ENCODE measurements around the gene FAM181A.

The FAM181A gene

DNA sequence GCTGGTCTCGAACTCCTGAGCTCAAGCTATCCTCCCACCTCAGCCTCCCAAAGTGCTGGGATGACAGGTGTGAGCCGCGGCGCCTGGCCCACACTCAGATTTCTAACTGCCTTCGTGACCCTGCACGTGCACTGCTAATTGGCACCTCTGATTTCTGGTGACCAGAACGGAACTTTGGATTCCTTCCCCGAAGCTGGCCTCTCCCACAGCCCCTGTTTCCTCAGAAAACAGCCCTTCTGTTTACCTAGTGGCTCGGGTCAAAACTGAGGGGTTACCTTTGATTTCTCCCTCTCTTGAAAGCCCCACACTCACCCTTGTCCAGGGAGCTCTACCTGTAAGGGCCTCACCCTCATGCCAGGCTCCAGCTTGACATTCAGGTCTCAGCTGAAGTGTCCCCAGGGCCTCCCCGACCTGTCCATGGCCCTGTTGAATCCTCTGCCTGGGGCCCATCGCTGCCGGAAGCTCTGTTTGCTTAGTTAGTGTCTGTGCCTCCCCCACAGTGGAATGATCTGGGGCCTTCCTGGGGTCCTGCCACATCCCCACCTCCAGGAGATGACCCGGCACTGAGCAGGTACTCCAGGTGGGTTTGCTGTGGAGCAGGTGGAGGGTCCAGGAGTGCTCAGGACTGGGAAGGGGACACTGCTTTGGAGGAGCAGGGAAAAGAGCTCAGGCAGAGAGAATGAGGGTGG is 24.4 kb upstream of the FAM181A start:
- DNase-seq (ENCODE audit: low read depth), result no peak
- no peak overlapping the region for H3K4me3 ChIP-seq (ENCODE audit: low read depth, low read length)

DNA sequence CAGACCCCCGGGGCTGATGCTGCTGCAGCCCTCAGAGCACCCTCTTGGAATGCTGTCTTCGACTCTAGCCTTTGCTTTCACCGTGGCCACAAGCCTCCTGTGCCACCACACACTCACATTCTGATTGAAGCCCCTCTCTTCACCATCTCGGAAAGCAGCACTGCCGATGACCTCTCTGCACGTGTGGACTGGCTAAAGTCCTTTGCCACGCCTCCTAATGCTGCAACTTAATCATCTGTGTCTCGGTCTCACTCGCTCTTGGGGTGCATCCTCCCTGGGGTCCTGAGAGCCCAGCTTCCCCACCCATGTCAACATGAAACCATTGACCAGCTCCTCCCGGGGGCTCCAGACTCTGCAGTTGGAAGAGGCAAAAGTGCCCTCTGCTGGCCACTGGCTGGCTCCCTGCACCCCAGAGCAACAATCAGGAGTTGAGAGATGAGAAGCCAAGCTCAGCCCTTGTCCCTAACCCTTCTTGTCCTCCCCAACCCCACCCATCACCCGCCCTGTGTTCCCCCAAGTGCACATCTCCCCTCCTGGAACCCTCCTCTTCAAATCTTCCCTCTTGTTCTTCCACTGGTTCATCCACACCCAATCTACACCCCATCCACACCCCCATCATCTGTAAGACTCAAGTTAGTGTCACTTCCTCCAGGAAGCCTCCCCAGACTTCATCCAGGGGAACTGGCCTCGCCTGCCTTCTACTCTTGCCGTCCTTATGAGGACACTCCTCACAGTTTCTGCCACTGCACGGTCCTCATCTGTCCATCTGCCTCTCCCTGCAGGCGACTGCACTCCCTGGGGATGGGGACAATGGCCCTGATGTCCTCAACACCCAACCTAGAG is 23.6 kb upstream of the FAM181A start:
- H3K4me3 ChIP-seq (ENCODE audit: low read depth, low read length), result no peak overlapping the region
- DNase-seq (ENCODE audit: low read depth), result no peak

DNA sequence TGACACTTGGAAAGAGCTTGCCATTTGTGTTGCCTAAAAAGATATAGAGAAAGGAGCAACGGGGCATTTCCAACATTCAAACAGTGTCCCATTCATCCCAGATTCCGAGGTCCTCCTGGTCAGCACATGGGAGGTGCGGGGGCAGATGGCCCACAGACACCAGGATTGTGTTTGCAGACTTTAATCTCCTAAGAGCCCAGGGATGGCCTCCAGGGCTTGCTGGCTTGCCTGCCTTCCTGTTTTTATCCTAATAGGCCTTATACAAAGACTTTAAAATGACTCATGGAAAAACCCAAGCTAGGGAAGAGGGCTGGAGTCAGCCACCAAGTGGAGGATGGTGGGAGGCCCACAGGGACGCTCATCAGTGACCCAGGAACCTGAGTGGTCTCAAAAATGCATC is 21.5 kb upstream of the FAM181A start:
- no peak overlapping the region for H3K4me3 ChIP-seq (ENCODE audit: low read depth, low read length)
- no peak for DNase-seq (ENCODE audit: low read depth)

DNA sequence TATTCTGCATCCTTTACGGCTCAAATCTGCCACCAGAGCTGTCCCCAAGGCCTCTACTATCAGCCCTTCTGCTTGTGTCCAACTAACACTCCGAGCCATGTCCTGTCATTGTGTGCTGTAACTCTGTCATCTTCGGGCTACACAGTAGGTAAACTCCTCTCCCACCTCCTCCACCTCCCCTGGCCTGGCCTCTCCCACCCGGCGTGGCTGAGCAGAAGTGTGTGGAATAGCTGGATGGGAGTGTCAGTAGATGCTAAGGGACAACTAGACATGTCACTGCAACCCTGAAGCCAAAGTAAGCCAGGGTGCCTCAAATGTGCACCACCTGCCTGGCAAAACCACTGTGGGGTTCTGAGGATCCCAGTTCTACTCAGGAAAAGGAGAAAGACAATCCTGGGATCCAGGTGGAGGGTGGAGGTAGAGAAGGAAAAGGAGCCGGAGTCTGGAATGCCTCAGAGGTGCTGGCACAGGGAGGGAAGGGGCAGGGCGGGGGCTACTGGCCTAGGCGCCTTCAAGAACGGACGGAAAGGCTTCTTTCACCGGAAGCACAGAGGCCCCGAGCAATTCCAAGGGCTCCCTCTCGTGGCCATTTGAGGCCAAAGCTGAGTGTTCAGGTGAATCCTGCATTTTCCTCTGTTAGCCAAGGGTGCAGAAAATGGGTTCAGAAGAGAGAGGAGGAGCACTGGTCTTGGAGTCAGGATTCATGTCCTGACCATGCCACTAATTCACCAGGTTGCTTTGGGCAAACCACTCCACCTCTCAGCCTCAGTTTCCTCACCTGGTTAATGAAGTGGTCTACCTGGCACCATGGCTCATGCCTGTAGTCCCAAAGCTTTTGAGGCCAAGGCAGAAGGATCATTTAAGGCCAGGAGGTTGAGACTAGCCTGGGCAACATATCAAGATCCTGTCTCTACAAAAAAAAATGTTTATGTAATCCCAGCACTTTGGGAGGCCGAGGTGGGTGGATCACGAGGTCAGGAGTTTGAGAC is 20.5 kb upstream of the FAM181A start:
- H3K4me3 ChIP-seq (ENCODE audit: low read depth, low read length), result no peak overlapping the region
- no peak for DNase-seq (ENCODE audit: low read depth)

DNA sequence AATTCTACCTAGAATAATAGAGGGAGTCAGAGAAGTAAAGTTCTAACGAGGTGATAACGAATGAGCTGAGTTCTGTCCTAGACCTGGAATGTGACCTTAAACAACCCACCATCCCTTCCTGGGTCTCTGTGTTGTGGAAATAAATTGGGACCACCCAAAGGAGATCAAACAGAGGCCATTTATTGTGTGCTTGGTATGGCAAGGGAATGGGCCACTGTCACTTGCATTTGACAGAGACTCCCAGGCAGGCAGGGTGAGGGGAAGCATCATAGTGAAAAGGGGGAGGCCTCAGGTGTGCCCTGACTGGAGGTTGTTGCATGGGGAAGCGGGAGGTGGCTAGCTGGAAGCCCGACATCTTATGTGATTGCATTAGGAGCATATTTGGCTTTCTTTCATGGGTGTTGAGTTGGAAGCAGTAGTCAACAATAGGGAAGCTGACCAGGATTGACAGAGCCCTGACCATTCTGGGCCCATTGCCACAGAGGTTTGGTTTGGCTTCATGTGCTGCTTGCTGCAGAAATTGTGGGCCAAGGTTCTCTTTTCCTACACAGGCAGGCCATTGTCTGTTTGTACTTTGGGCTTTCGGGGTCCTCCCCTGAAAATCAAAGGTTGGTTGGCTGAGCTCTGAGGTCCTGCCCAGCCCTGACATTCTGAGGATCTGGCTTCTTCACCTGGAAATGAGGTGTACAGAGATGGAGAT is 17.6 kb upstream of the FAM181A start:
- DNase-seq (ENCODE audit: low read depth), result no peak
- no peak overlapping the region for H3K4me3 ChIP-seq (ENCODE audit: low read depth, low read length)

DNA sequence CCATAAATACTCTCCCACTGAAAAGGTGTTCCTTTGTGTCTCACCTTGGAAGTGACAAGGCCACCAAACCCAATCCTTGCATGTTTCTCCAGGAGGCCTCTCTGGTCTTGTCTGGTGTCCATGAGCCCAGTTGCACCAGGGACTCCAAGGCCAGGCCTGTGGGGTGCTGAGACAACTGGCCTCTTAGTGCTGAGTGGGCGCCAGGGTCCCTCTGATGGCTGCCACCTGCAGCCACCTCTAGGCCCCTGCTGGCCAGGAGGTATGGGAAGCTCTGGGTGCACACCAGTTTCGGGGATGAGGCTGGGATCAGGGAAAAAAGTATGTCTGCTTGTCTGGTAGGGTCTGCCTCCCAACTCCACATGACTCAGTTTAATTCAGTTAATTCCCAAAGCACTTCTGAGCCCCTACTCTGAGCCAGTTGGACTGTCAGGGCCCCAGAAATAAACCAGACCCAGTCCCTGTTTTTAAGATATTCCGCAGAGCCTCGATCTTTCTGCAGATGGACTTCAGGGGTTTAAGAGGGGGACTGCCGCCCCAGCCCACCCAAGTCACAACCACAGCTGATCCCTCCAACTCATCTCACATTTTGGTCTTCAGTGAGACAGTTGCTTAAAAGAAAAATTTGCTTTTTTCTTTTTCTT is 15.0 kb upstream of the FAM181A start:
- no peak overlapping the region for H3K4me3 ChIP-seq (ENCODE audit: low read depth, low read length)
- no peak for DNase-seq (ENCODE audit: low read depth)

DNA sequence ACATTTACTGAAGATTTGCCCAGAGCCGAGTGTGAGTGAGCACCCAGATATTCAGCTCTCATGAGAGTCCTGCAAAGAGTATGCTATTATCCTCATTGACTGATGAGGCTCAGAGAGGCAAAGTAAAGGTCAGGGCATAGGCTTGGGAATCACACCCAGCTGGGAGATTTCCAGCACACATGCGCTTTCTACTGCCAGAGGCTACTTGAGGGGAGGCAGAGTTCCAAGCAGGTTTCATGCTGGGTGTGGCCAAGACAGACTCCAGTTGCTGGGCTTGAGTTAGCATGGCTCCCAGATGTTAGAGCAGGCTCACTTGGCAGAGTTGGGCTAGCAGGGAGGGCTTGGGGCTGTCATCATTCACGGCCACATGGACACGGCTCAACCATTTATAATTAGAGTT is 14.4 kb upstream of the FAM181A start:
- no peak overlapping the region for H3K4me3 ChIP-seq (ENCODE audit: low read depth, low read length)
- DNase-seq (ENCODE audit: low read depth), result no peak

DNA sequence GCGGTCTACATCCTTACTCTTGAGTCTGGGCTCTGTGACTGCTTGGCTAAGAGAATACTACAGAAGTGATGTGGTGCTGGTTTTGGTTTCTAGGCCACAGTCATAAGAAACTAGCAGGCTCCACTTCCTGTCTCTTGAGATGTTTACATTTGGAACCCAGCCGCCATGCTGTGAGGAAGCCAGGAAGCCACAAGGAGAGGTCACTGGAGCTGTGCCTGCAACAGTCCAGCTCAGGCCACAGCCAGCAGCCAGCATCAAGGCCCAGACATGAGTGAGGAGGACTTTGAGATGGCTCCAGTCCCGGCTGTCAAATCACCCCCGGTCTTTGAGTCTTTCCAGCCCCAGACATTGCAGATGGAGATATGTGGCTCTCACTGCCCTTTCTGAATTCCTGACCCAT is 12.9 kb upstream of the FAM181A start:
- no peak overlapping the region for H3K4me3 ChIP-seq (ENCODE audit: low read depth, low read length)
- no peak for DNase-seq (ENCODE audit: low read depth)

DNA sequence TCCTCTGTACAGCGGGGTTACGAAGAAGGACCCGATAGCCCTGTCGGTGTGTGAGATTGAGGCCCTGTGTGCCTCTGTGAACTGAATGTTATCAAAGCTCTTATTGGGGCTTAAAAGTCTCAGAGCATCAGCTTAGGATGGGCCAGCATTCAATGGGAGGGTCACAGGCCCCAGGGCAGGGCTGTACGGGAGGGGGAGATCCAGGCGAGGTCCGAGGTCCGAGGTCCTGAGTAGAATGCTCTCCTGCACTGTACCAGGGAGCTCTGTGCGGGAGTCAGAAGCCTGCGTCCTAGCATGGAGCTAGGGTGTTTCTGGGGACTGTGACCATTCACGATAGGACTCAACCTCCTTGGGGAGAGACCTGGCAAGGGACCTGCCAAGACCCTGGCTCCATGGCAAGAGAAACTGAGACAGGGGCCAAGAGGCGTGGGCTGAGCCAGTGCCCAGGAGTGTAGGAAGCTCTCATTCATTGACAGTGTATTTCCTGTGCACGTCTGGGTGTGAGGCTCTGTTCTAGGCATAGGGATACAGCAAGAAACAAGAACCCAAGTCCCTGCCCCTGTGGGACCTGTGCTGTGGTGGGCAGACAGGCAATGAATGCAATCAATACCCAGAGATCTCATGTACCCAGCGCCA is 12.0 kb upstream of the FAM181A start:
- DNase-seq (ENCODE audit: low read depth), result no peak
- no peak overlapping the region for H3K4me3 ChIP-seq (ENCODE audit: low read depth, low read length)

DNA sequence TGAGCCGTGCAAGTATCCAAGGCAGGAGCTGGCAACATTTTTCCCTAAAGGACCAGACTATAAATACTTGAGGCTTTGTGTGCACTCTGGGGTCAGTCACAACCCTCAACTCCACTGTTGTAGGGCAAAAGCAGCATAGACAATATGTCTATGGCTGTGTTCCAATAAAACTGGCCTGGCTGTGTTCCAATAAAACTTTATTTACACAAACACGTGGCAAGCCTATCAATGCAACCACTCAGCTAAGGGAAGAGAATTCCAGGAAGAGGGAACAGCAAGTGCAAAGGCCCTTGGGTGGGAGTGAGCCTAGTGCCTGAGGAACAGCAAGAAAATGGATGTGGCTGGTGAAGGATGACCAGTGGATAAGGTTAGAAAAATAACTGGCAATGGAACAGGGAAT is 11.3 kb upstream of the FAM181A start:
- DNase-seq (ENCODE audit: low read depth), result no peak
- H3K4me3 ChIP-seq (ENCODE audit: low read depth, low read length), result no peak overlapping the region

DNA sequence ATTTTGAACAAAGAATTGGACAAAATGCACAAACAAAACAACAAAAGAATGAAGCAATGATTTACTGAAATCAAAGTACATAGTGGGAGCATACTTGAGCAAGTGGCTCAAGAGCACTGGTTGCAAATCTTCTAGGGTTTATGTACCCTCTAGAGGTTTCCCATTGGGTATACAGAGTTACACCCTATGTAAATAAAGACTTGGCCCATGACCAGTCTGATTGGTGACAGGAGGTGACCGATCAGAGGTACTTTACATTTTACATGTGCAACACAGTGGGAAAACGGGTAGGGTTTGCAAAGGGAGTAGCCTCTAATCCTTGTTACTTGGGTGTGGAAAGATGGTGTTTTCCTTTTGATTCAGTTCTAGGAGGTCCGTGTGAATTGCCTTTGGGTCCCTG is 10.6 kb upstream of the FAM181A start:
- no peak for DNase-seq (ENCODE audit: low read depth)
- H3K4me3 ChIP-seq (ENCODE audit: low read depth, low read length), result no peak overlapping the region

DNA sequence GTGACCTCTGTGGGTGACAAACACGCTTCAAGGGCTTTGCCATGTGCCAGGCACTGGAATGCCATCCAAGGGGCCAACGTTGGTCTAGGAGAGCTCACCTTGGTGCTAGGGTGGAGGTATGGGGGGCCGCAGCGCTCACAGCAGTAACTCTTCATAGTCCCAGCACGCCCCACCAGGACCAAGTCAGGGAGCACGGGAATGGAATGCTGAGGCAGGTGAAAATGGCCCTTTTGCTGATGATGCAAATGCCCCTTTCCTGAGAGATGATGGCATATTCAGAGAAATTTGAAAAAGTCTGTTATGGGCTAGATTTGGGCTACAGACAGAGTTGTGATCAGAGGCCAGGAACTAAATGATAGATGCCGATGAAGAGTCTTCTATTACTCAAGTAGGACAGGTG is 10.0 kb upstream of the FAM181A start:
- no peak overlapping the region for H3K4me3 ChIP-seq (ENCODE audit: low read depth, low read length)
- DNase-seq (ENCODE audit: low read depth), result no peak

DNA sequence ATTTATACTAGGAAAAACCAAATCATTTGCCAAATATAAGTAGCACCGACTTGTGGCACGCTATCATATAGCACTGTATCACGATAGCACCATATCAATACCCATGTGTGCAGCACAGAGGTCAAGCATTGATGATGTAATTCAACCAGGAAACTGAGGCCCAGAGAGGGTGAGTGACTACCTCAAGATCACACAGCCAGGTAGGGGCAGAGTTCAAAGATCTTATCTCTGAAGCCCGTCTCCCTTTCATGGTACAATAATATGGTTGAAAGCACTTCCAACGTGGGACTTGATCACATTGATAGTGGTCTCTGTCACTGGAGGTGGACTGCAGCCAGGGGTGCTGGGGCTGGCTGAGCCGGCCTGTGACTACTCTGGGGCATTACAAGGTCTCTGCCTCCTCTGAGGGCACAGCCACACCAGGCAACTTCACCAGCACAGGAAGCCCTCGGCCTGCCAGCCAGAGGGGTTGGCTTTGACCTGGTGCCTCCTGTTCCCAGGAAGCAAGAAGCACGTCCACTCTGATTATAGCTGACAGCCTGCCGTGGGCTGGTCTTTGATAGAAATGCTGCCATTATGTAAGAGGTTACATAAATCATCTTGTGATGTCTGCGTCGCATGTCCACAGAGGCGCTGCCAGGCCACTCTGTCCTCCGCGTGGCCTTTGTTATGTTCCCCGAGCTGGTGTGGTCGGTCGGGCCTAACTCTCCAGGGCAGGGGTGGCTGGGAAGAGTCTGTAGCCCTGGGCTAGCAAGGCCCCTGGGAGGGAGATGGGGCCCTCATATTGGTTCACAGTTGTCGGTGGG is 5.9 kb upstream of the FAM181A start:
- DNase-seq (ENCODE audit: low read depth), result no peak

DNA sequence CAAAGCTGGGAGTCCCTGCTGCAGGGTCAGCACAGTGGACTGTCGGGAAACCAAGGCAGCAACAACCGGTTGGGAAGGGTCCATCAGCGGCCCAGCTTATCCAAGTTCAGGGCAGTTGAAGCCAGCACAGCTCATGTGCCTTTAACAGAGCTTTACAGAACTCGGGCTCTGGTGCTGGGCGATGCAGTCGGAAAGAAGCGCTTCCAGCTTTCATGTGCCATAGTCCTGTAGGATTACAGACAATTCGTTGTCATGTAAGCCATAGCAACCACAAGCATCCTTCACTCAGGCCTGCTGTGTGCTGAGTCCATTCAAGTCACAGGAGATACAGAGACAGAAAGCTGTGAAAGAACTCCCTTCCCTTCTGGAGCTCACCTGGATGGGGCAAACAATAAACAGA is 3.5 kb upstream of the FAM181A start:
- DNase-seq (ENCODE audit: low read depth), result no peak
- H3K4me3 ChIP-seq (ENCODE audit: low read depth, low read length), result no peak overlapping the region

More for the DNA sequence above, 5.9 kb upstream of the FAM181A start:
- H3K4me3 ChIP-seq (ENCODE audit: low read depth, low read length), result no peak overlapping the region

DNA sequence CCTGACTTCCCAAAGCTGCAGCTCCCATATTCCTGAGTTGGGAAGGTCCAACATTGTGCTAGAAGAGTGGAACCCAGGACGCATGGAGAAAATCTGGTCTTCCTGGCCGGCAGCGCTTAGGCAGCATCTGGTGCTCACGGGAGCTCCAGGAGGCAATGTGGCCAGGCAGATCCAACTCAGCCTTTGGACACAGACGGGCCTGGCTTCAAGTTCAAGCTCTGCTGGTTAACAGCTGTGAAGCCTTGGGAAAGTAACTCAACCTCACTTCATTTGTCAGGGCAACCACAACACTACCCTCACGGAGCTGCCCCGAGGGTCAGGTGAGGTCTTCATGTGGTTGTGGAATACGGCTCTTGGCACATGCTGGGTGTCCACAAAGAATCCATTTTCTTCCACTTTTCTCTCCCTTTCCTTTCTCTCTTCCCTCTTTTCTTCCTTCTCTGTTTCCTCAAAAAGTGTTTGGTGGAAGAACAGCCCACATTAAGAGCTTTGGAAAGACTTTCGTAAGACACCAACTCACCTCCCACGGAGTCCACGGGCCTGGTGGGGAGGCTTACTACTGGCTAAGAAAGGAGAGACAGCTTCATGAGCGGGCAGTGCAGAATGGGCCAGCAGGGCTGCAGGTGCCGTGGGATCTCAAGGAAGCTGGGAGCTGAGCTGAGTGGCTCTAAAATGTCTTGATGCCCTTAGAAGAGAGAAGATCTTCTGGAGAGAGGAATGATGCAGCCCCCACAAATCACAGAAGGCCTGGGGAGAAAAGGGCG is 2.4 kb upstream of the FAM181A start:
- DNase-seq (ENCODE audit: low read depth), result no peak
- no peak overlapping the region for H3K4me3 ChIP-seq (ENCODE audit: low read depth, low read length)

DNA sequence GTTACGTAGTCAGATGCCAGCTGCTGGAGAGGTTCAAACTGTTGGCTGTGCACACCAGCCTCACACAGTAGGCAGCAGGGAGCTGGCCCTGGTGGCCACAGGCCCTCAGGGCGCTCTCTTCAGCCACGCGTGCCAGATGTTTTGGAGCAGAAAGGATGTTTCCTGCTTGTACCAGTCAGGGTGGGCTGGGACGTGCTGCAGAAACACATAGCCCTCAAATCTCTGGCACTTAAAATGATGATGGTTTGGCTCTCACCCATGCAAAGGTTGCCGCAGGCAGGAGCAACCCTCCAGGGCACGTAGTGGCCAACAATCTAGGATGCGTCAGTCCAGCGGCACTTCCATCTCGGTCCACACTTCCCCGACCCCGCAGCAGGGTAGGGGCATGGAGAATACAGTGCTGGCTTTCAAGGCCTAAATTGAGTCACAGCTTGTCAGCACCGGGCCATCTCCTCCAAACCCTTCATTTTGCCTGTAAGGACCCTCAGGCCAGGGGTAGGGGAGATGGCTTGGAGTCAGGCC is 1.7 kb upstream of the FAM181A start:
- DNase-seq (ENCODE audit: low read depth), result no peak
- H3K4me3 ChIP-seq (ENCODE audit: low read depth, low read length), result no peak overlapping the region
